HAP-1 (cell line): ENCODE results near the gene GPC5.
"Not testable (repeated sequence)": the region's sequence is repeated elsewhere in the genome, so short reads cannot be mapped to it uniquely, and the experiment has no call there.

Experiments
- DNase-seq, 2 experiments: peaks; one replicate each; pipeline ENCODE4 v3.0.0-alpha.2; 2016 to 2020; ENCODE audit warnings: low spot score in 2 of 2
- H3K27me3 ChIP-seq: fragments of 250-450 bp; sonication (Bioruptor Pico); 2 replicates; pipeline ENCODE4 v1.5.1; 2020; ENCODE audit warnings: low read depth, mild to moderate bottlenecking, moderate library complexity
- H3K36me3 ChIP-seq: fragments of 250-450 bp; sonication (Bioruptor Pico); replicated peaks from 2 replicates; pipeline ENCODE4 v1.5.1; 2020; ENCODE audit warnings: mild to moderate bottlenecking
- H3K4me1 ChIP-seq: fragments of 250-450 bp; sonication (Bioruptor Pico); 2 replicates; pipeline ENCODE4 v1.5.1; 2020; ENCODE audit warnings: mild to moderate bottlenecking
- H3K4me3 ChIP-seq: fragments of 250-450 bp; sonication (Bioruptor Pico); 2 replicates; pipeline ENCODE4 v1.5.1; 2020; ENCODE audit warnings: mild to moderate bottlenecking, moderate library complexity
- H3K9me3 ChIP-seq: fragments of 250-450 bp; sonication (Bioruptor Pico); 2 replicates; pipeline ENCODE4 v1.5.1; 2020; ENCODE audit warnings: mild to moderate bottlenecking, moderate library complexity
- in situ Hi-C: fragments of 300-500 bp; cut with MboI; formaldehyde crosslinking; loops from 3 replicates; pipeline ENCODE4 v1.14.3; 2020; ENCODE audit warnings: low sequenced_read_pairs, inconsistent platforms, mixed read lengths

The GPC5 gene

DNA sequence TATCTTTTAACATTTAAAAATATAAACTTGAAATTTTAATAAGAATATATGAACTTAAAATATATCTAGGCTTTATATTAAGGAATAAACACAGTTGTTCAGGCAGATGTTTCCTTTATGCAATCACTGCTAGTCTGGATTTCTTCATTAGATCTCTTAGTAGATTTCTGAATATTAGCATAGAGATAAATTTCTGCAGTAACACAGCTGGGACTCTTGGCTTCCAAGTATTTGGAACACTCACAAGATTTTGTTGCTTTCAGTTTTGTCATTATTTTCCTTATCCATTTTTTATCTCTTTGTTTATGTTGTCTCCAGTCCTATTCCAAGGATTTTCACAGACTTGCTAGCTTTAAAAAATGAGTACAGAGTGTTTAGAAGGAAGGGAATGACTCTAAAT lies 857.1 kb downstream of the GPC5 start:
- no peak for DNase-seq
- Histone ChIP-seq H3K9me3 (no peaks in the 10 kb centered on the region), H3K4me1 (no peaks in the 10 kb centered on the region), H3K4me3 (no peak overlapping the region), H3K36me3 (no peaks in the 10 kb centered on the region), H3K27me3 (no peaks in the 10 kb centered on the region)
- in situ Hi-C loops: no loop called here

GRCh38 chr13:92256211-92256610 lies 857.8 kb downstream of the GPC5 start:
- Histone ChIP-seq H3K4me3 (no peak overlapping the region), H3K36me3 (no peaks in the 10 kb centered on the region), H3K9me3 (no peaks in the 10 kb centered on the region), H3K27me3 (no peaks in the 10 kb centered on the region), H3K4me1 (no peaks in the 10 kb centered on the region)
- in situ Hi-C loops: no loop called here
- no peak for DNase-seq

DNA sequence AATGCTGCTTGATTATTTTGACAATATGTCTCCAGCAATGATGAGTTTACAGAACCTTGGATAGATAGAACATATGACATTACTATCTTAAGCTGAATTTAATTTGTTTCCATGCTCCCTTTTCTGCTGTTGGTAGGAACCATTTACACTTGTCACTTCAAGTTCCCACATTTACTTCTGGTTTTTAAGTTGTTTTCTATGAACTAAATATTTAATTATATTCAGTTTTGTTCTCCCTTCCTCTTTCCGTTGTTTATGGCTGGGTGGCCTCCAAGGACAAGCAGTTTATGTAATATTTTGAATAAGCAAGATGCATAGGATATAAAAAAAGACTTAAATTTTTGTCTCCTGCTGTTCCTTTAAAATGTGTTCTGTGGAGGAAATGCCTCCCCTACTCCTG lies 860.6 kb downstream of the GPC5 start:
- in situ Hi-C loops: no loop called here

DNA sequence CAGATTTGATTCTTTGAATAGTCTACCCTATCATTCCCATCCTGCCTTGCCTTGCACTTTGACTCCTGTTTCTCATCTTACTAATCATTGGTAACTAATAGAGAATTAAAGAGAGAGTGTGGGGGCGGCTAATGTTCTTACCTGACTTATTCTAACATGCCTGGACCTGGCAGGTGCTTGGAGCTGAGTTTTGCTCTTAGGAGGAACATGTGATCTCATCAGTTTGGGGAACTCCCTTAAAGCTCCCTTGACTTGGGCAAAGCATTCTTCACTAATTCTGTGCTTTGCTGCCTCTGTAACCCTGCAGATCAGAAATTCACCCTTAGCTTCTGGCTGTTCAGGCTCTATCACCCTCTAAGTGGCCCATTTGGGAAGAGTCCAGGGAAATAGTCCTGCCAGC lies 861.1 kb downstream of the GPC5 start:
- Histone ChIP-seq H3K9me3 (no peaks in the 10 kb centered on the region), H3K4me3 (no peak overlapping the region), H3K36me3 (no peaks in the 10 kb centered on the region), H3K27me3 (no peaks in the 10 kb centered on the region), H3K4me1 (no peaks in the 10 kb centered on the region)
- no peak for DNase-seq
- in situ Hi-C loops: no loop called here

More for the DNA sequence above, 860.6 kb downstream of the GPC5 start:
- DNase-seq: no peak
- no peaks in the 10 kb centered on the region for H3K36me3 ChIP-seq
- H3K27me3 ChIP-seq: no peaks in the 10 kb centered on the region
- H3K4me3 ChIP-seq: no peak overlapping the region
- H3K9me3 ChIP-seq: no peaks in the 10 kb centered on the region
- no peaks in the 10 kb centered on the region for H3K4me1 ChIP-seq

- H3K9me3 ChIP-seq: no peaks in the 10 kb centered on the region
- no peak overlapping the region for H3K4me3 ChIP-seq
- H3K27me3 ChIP-seq: no peaks in the 10 kb centered on the region
- H3K4me1 ChIP-seq: no peaks in the 10 kb centered on the region
- in situ Hi-C loops: no loop called here
- H3K36me3 ChIP-seq: no peaks in the 10 kb centered on the region
- DNase-seq: no peak
Observed at GRCh38 chr13:92260363-92260762, 861.9 kb downstream of the GPC5 start.

DNA sequence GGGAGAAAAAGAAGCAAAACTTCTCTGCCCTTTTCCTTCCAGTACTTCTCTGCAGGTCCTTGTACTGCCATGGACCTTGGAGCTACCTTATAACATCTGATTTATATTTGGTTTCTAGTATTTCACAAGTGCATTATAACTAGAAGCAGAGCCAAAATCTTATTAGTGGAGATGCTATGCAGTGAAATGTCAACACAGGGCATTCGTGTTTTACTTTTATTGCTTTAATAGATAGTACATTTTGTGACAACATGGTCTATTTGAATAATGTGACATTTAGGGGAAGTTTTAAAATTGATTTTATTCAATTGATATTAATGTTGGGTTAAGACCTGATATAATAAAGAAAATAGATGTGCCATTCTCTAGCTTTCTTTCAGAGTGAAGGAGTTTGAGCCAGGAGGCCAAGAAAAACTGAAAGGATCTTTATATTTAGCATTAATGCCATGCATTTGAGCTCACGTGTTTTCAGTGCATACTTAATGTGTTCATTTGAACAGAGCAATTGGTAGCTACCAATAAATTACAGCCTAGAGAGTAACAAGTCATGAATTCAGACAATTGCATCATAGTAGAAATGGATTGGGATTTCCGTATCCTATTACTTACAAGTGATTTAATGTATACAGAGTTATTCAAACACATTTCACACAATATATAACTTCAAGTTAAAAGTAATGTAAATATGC lies 863.8 kb downstream of the GPC5 start:
- Histone ChIP-seq H3K36me3 (no peaks in the 10 kb centered on the region), H3K27me3 (no peaks in the 10 kb centered on the region), H3K4me3 (no peak overlapping the region), H3K4me1 (no peaks in the 10 kb centered on the region), H3K9me3 (no peaks in the 10 kb centered on the region)
- in situ Hi-C loops: no loop called here
- no peak for DNase-seq

DNA sequence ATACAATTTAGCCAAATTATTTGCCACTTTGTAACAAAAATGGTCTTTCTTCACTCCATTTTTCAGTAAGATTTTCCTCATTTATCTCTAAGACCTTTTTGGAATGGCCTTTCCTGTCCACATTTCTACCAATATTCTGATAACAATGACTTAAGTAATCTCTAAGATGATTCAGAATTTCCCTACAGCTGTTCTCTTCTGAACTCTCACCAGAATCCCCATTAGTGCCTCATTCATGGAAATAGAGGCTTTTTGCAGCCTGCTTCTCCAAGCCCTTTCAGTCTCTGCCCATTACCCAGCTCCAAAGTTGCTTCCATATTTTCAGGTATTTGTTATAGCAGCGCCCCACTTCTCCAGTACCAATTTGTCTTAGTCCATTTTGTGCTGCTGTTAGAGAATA lies 867.0 kb downstream of the GPC5 start:
- Histone ChIP-seq H3K36me3 (no peaks in the 10 kb centered on the region), H3K9me3 (no peaks in the 10 kb centered on the region), H3K4me3 (no peak overlapping the region), H3K4me1 (no peaks in the 10 kb centered on the region), H3K27me3 (no peaks in the 10 kb centered on the region)
- in situ Hi-C loops: no loop called here
- DNase-seq: no peak

DNA sequence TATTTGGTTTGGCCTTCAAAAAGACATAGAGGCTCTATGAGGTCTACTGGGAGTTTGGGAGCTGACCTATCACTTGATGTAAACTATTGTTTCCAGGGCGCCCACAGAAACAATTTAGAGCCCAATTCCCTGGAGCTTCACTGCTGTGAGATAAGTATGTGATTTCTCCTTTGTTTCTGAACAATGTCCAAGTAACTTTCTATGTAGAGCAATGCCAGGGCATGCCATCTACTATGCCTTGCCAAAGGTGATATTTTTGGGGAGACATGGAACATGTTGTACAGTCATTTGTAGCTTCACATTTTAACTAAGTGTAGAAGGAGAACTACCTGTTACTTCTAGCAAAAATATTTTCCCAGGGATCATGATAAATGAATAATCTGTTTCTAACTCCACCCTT lies 872.6 kb downstream of the GPC5 start:
- H3K36me3 ChIP-seq: no peaks in the 10 kb centered on the region
- in situ Hi-C loops: no loop called here
- no peak overlapping the region for H3K4me3 ChIP-seq

GRCh38 chr13:92272177-92272576 lies 873.8 kb downstream of the GPC5 start:
- Histone ChIP-seq H3K9me3 (no peaks in the 10 kb centered on the region), H3K36me3 (no peaks in the 10 kb centered on the region), H3K4me3 (no peak overlapping the region), H3K4me1 (no peaks in the 10 kb centered on the region), H3K27me3 (no peaks in the 10 kb centered on the region)
- DNase-seq: no peak
- in situ Hi-C loops: no loop called here

More for the DNA sequence above, 872.6 kb downstream of the GPC5 start:
- Histone ChIP-seq H3K27me3 (no peaks in the 10 kb centered on the region), H3K4me1 (no peaks in the 10 kb centered on the region), H3K9me3 (no peaks in the 10 kb centered on the region)
- DNase-seq: no peak

- H3K4me3 ChIP-seq, H3K27me3 ChIP-seq, DNase-seq, H3K4me1 ChIP-seq, H3K9me3 ChIP-seq, H3K36me3 ChIP-seq, in situ Hi-C loops: not testable (repeated sequence)
Observed at GRCh38 chr13:92280986-92281385, 882.6 kb downstream of the GPC5 start.

- H3K36me3 ChIP-seq, H3K4me1 ChIP-seq, H3K9me3 ChIP-seq, DNase-seq, H3K27me3 ChIP-seq, H3K4me3 ChIP-seq, in situ Hi-C loops: not testable (repeated sequence)
Observed at GRCh38 chr13:92290718-92291307, 892.4 kb downstream of the GPC5 start.

- H3K9me3 ChIP-seq: not testable (repeated sequence)
Observed at GRCh38 chr13:92294533-92294932, 896.1 kb downstream of the GPC5 start.

DNA sequence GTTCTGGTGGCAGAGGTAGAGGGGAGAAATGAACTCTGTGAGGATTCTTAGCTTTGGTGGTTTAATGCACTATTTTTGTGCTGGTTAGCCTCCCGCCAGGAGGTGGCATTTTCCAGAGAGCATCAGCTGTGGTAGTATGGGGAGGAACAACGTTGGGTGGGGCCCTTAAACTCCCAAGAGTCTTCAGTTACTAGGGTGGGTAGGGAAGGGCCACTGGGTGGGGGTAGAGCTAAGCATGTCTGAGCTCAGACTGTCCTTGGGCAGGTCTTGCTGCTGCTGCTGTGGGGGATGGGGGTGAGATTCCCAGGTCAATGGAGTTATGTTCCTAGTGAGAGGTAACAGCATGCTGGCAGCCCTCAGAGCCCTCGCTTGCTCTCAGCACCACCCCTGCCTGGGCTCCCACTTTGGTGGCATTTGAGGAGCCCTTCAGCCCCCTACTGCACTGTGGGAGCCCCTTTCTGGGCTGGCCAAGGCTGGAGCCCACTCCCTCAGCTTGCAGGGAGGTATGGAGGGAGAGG lies 897.8 kb downstream of the GPC5 start:
- H3K36me3 ChIP-seq, H3K9me3 ChIP-seq, H3K27me3 ChIP-seq, H3K4me3 ChIP-seq, H3K4me1 ChIP-seq, DNase-seq, in situ Hi-C loops: not testable (repeated sequence)

More at GRCh38 chr13:92294533-92294932, 896.1 kb downstream of the GPC5 start:
- DNase-seq, H3K4me3 ChIP-seq, H3K27me3 ChIP-seq, H3K36me3 ChIP-seq, H3K4me1 ChIP-seq, in situ Hi-C loops: not testable (repeated sequence)

GRCh38 chr13:92297971-92298942 lies 899.8 kb downstream of the GPC5 start:
- Histone ChIP-seq H3K4me1 (no peaks in the 10 kb centered on the region), H3K36me3 (no peaks in the 10 kb centered on the region), H3K27me3 (no peaks in the 10 kb centered on the region), H3K9me3 (no peaks in the 10 kb centered on the region), H3K4me3 (no peak overlapping the region)
- DNase-seq: no peak
- in situ Hi-C loops: no loop called here
